Ovary (tissue), 3 donors: ENCODE measurements around the gene ADGRV1.

Experiments
- EP300 ChIP-seq: sonication (generic); formaldehyde crosslinking; IDR thresholded peaks from one replicate; pipeline ENCODE4 v1.6.1; 2017; ENCODE audit warnings: antibody characterized with exemption
- POLR2A ChIP-seq: fragments of 450-650 bp; IDR thresholded peaks from one replicate; pipeline ENCODE4 v1.6.1; 2017; ENCODE audit warnings: antibody characterized with exemption, mild to moderate bottlenecking, moderate library complexity
- TF ChIP-seq, protein P1 (sequence below), 3 donors: fragments of 450-650 bp in 2 of 3; fragments of 200-600 bp in 1 of 3; IDR thresholded peaks; one replicate each; pipeline versions ENCODE4 v1.5.1 to v1.8.0; 2016 to 2022; ENCODE audit warnings: antibody characterized with exemption in 3 of 3, mild to moderate bottlenecking in 1 of 3
- donor health status: DM: no; HTN: no; CAD: no.

DNA sequence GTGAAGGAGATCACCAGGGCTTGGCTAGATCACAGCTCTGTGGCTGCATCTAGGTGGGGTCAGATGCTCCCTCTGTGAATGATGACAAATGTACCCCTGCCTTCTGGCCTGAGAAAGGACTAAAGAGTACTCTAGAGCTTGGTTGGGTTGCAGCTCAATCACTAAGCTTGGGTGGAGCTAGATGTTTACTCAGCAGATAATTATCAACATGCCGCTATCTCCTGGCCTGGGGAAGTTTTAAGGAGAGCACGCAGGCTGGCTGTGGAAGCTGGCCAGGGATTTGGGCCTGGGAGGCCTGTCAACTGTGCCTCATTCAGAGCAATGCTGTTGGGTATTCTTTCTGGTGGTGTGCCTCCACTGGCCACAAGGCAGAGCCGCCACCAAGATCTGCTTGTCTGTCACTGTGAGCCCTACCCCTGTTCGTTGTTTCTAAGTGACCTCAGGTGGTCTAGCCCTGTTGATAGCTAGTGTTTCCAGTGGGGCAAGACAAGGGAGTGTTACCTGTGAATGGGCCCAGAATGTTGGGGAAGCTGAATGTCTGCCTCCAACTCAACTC lies 181.7 kb downstream of the ADGRV1 start:
- no peak for TF ChIP-seq EP300
- TF ChIP-seq, protein P1, sequence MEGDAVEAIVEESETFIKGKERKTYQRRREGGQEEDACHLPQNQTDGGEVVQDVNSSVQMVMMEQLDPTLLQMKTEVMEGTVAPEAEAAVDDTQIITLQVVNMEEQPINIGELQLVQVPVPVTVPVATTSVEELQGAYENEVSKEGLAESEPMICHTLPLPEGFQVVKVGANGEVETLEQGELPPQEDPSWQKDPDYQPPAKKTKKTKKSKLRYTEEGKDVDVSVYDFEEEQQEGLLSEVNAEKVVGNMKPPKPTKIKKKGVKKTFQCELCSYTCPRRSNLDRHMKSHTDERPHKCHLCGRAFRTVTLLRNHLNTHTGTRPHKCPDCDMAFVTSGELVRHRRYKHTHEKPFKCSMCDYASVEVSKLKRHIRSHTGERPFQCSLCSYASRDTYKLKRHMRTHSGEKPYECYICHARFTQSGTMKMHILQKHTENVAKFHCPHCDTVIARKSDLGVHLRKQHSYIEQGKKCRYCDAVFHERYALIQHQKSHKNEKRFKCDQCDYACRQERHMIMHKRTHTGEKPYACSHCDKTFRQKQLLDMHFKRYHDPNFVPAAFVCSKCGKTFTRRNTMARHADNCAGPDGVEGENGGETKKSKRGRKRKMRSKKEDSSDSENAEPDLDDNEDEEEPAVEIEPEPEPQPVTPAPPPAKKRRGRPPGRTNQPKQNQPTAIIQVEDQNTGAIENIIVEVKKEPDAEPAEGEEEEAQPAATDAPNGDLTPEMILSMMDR (IDR thresholded peaks at IDR 0.05): no peak
- no peak for TF ChIP-seq POLR2A
